Nasal cavity respiratory epithelium epithelial cell of viscerocranial mucosa (primary cell): ENCODE measurements around the gene RNU7-1. TPM values are rescaled to one million over a fixed set of nuclear protein-coding genes. Genes with fewer than 3 reads are reported as not detected.

ENCODE experiments used
- total RNA-seq: library from RNA; depleted of rRNA; stranded (reverse); fragments of >200 nt; gene quantifications from 2 replicates; pipeline ENCODE4 v1.2.3, GENCODE V29; 2014

Gene RNU7-1
- total RNA-seq: not detected in 2 replicates

GRCh38 chr12:6943722-6944380, at the start of gene RNU7-1, which contains the start of gene C12orf57:
Gene RNU7-1, plus strand, starts transcription at chr12:6943816.
Gene C12orf57, plus strand, starts transcription at chr12:6944022. Its CDS starts 100 bp downstream, at chr12:6944122.

GRCh38 chr12:6904280-6905276, 39.0 kb upstream of the RNU7-1 start, which contains the start of gene LRRC23:
Gene LRRC23, plus strand, starts transcription at chr12:6904822. Its CDS starts 812 bp downstream, at chr12:6905634.

GRCh38 chr12:6914246-6914946, 29.2 kb upstream of the RNU7-1 start, which contains the start of gene ENO2:
Gene ENO2, plus strand, starts transcription at chr12:6914580. Its CDS starts 1,253 bp downstream, at chr12:6915833.

GRCh38 chr12:6927379-6928021, 16.1 kb upstream of the RNU7-1 start, which contains the start of gene ATN1:
Gene ATN1, plus strand, starts transcription at chr12:6927959. Its CDS starts 6,043 bp downstream, at chr12:6934002.

GRCh38 chr12:6950811-6951540, 7.4 kb downstream of the RNU7-1 start, which contains the start of gene PTPN6:
Gene PTPN6, plus strand, starts transcription at chr12:6951356. Its CDS starts 157 bp downstream, at chr12:6951513.

Other genes starting within 250 kb of the RNU7-1 start
- gene PIANP, start 243.0 kb upstream of the RNU7-1 start, total RNA-seq: not detected in 2 replicates
- 75.9 and 84.0 TPM in 2 replicates for gene COPS7A, start 219.8 kb upstream of the RNU7-1 start, total RNA-seq
- 150 and 159 TPM in 2 replicates for gene MLF2, start 190.7 kb upstream of the RNU7-1 start, total RNA-seq
- gene PTMS, start 177.5 kb upstream of the RNU7-1 start, total RNA-seq: 16.7 and 50.8 TPM in 2 replicates
- 0.07 TPM in 1 of 2 replicates, not detected in the other for gene LAG3, start 171.3 kb upstream of the RNU7-1 start, total RNA-seq
- gene CD4, start 154.3 kb upstream of the RNU7-1 start, total RNA-seq: 0.21 TPM in 1 of 2 replicates, not detected in the other
- gene GPR162, start 122.0 kb upstream of the RNU7-1 start, total RNA-seq: under 0.01 TPM in 1 of 2 replicates, not detected in the other
- gene P3H3, start 115.4 kb upstream of the RNU7-1 start, total RNA-seq: 18.8 and 20.6 TPM in 2 replicates
- 0.34 and 0.78 TPM in 2 replicates for gene GNB3, start 102.9 kb upstream of the RNU7-1 start, total RNA-seq
- 0.57 and 0.68 TPM in 2 replicates for gene CDCA3, start 92.5 kb upstream of the RNU7-1 start, total RNA-seq
- gene USP5, start 91.7 kb upstream of the RNU7-1 start, total RNA-seq: 44.8 and 68.4 TPM in 2 replicates
- gene TPI1, start 76.3 kb upstream of the RNU7-1 start, total RNA-seq: 571 and 622 TPM in 2 replicates
- gene SPSB2, start 70.5 kb upstream of the RNU7-1 start, total RNA-seq: 5.6 and 15.0 TPM in 2 replicates
- 8.2 and 9.8 TPM in 2 replicates for gene LRRC23, start 39.0 kb upstream of the RNU7-1 start, total RNA-seq
- 3.1 and 14.0 TPM in 2 replicates for gene ENO2, start 29.2 kb upstream of the RNU7-1 start, total RNA-seq
- gene ATN1, start 15.9 kb upstream of the RNU7-1 start, total RNA-seq: 5.1 and 27.6 TPM in 2 replicates
- gene C12orf57, start 206 bp downstream of the RNU7-1 start, total RNA-seq: 52.6 and 80.0 TPM in 2 replicates
- 12.3 and 17.4 TPM in 2 replicates for gene PTPN6, start 7.5 kb downstream of the RNU7-1 start, total RNA-seq
- 63.6 and 112 TPM in 2 replicates for gene PHB2, start 26.8 kb downstream of the RNU7-1 start, total RNA-seq
- 42.0 and 88.2 TPM in 2 replicates for gene EMG1, start 27.1 kb downstream of the RNU7-1 start, total RNA-seq
- 10.6 and 21.0 TPM in 2 replicates for gene LPCAT3, start 74.7 kb downstream of the RNU7-1 start, total RNA-seq
- gene C1S, start 116.9 kb downstream of the RNU7-1 start, total RNA-seq: 3.1 and 66.9 TPM in 2 replicates
- 2.1 and 50.6 TPM in 2 replicates for gene C1R, start 148.6 kb downstream of the RNU7-1 start, total RNA-seq
- gene C1RL, start 165.4 kb downstream of the RNU7-1 start, total RNA-seq: 10.6 and 23.3 TPM in 2 replicates
- gene RBP5, start 185.1 kb downstream of the RNU7-1 start, total RNA-seq: not detected in 2 replicates
- 8.2 and 28.2 TPM in 2 replicates for gene CLSTN3, start 186.6 kb downstream of the RNU7-1 start, total RNA-seq
- 31.1 and 32.7 TPM in 2 replicates for gene PEX5, start 245.9 kb downstream of the RNU7-1 start, total RNA-seq